T-helper 2 cell (primary cell): Measurements from ENCODE around the gene ZNF319.

Experiments used
- DNase-seq, 5 experiments: peaks; one replicate each; pipeline versions ENCODE4 v3.0.0 to v3.0.0-alpha.2; 2012 to 2022

The ZNF319 gene

GRCh38 chr16:58036943-58037342 is 36.5 kb upstream of the ZNF319 start:
- DNase-seq = no peak

- no peak for DNase-seq
Measured at GRCh38 chr16:58035356-58036170, 35.1 kb upstream of the ZNF319 start.

GRCh38 chr16:58034774-58035173 is 34.3 kb upstream of the ZNF319 start:
- no peak for DNase-seq

DNA sequence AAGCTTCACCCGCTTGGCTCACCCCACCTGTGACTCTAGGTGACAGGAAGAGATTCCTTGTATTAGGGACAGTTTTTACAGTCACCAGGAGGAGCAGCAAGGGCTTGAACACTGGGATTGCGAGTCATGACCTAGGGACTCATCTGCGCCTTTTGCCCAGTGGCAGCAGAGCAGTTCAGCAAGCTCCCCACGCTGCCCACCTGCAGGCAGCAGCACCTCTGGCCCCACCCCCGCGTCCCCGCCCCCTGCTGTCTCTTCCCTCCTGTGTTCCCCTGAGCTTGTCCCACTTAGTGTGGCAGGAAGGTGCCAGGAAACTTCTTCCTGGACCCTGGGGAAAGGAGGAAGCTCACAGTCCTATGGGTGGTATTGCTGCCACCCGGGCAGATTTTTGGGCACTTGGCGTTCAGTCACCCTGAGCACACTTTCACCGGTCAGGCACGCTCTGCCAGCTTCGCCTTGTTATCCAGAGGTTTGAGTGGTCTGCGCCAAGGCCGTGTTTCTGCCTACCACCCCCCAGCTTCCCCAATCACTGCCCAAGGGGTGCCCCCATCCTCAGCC is 33.7 kb upstream of the ZNF319 start:
- DNase-seq = no peak

- no peak for DNase-seq
Measured at GRCh38 chr16:58032710-58033293, 32.3 kb upstream of the ZNF319 start.

- DNase-seq = no peak
Measured at GRCh38 chr16:58031016-58031800, 30.7 kb upstream of the ZNF319 start.

DNA sequence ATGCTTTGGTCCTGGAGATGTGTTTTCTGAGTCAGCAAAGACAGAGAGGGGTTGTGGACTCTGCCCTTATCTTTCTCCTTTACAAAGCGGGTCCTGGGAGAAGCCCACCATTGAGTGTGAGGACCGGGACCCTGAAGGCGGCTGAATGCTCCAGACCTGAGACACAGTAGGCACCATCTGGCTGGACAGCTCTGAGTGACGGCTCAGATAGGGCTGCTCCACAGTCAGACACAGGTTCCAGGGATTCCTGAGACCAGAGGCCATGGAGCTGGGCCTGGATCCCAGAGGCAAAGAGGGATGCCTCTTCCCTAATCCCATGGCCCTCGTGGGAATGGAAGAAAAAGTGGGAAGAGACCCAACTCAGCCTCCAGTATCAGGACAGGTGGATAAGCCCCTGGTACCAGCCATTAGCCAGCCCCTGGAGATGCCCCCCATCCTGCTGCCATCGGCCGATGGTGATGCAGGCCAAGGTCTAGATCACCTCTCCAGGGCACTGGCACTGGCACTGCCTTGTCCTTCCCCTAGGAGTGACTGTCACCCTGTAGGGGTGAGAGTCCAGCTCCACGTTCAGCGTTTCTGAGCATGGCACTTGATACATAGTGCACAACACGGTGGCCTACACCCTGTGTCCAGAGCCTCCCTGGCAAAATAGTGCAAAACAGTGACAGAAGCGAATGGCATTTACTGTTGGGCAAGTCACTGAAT is 29.8 kb upstream of the ZNF319 start:
- no peak for DNase-seq

GRCh38 chr16:58029410-58029809 is 28.9 kb upstream of the ZNF319 start:
- DNase-seq = no peak

- DNase-seq = no peak
Measured at GRCh38 chr16:58028541-58029070, 28.1 kb upstream of the ZNF319 start.

GRCh38 chr16:58027916-58028455 is 27.5 kb upstream of the ZNF319 start:
- DNase-seq = no peak

- DNase-seq = no peak
Measured at GRCh38 chr16:58027161-58027915, 26.9 kb upstream of the ZNF319 start.

- no peak for DNase-seq
Measured at GRCh38 chr16:58026705-58027160, 26.3 kb upstream of the ZNF319 start.

DNA sequence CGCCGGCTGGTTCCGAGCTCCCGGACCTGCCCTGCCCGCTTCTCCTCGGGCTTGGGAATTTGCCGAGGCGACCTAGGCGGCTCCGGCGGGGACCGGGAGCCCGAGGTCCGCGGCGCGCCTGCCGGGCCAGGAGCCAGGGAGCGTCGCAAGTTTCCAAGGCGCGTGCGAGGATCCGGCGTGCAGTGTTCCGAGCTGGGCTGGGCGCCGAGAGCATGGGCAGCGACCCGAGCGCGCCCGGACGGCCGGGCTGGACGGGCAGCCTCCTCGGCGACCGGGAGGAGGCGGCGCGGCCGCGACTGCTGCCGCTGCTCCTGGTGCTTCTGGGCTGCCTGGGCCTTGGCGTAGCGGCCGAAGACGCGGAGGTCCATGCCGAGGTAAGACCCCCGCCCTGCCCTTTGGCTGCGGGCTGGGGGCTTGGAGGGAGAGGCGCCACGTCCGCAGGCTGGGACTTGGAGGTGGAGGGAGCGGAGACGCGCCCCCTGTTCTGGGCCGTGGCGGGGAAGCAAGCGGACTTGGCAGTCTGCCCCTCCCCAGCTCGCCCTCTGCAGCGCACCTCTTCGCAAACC is 25.8 kb upstream of the ZNF319 start:
- peak in 1 of 5 experiments; percentile 34 for DNase-seq

GRCh38 chr16:58025351-58026138 is 25.1 kb upstream of the ZNF319 start, which contains the start of gene MMP15:
Gene MMP15 (plus strand): TSS chr16:58025754. CDS start chr16:58026351, 597 bp downstream.
- peak; percentile 32 to 71 (median 54) for DNase-seq

- DNase-seq = peak in 1 of 5 experiments; percentile 54
Measured at GRCh38 chr16:58024486-58025350, 24.2 kb upstream of the ZNF319 start.

DNA sequence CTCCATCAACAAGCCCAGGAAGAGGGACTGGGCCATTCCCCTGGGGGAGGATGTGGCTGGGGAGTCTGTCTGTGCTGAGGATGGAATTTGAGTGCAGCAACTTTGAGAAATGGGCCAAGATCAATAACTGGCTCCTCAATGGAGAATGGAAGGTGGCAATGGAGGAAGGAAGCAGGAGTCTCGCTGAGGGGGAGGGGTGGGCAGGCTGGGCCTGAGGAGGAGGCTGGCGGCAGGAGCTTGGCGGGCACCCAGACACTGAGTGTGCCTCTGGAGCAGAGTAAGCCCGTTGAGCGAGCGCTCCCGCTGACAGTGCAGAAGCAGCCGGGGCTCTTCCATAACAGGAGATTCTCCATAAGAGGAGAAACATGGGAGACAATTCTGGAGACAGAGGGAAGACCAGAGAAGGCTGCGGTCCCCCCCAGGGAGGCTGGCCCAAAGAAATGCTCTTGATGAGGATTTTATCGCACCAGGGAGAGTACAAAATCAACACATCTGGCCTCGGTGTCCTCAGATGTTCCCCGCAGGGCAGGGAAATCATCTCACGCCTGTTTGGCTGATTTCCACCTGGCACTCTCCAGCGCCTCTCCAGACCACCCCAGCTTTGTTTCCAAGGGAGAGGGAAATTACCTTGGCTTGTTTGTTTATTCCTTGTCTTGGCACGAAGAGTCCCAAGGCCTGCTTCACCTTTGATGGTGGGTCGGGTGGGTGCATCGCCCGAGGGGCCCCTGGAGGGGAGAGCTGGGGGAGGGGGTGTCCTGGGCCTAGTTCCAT is 22.3 kb upstream of the ZNF319 start:
- DNase-seq = no peak

GRCh38 chr16:58021661-58022551 is 21.4 kb upstream of the ZNF319 start:
- no peak for DNase-seq
